Measurements from ENCODE around the gene LMO1.

- TF ChIP-seq YY1 (IDR thresholded peaks at IDR 0.05; ENCODE audit: insufficient read depth, insufficient read length) (no peak), ZNF274 (IDR thresholded peaks at IDR 0.05; ENCODE audit: low read depth, low read length) (no peak)
Observed at GRCh38 chr11:8224161-8224591, 39.5 kb downstream of the LMO1 start.

Data from NT2/D1 (cell line).